HTERT RPE-1 (cell line): ENCODE measurements around the gene LRIG3.
"Not testable (repeated sequence)": the region's sequence is repeated elsewhere in the genome, so short reads cannot be mapped to it uniquely, and the experiment has no call there.

ENCODE experiments used
- in situ Hi-C: fragments of 300-500 bp; cut with MboI; formaldehyde crosslinking; loops from 4 replicates; pipeline ENCODE4 v1.14.3; 2020; ENCODE audit warnings: low sequenced_read_pairs

Gene LRIG3, protein sequence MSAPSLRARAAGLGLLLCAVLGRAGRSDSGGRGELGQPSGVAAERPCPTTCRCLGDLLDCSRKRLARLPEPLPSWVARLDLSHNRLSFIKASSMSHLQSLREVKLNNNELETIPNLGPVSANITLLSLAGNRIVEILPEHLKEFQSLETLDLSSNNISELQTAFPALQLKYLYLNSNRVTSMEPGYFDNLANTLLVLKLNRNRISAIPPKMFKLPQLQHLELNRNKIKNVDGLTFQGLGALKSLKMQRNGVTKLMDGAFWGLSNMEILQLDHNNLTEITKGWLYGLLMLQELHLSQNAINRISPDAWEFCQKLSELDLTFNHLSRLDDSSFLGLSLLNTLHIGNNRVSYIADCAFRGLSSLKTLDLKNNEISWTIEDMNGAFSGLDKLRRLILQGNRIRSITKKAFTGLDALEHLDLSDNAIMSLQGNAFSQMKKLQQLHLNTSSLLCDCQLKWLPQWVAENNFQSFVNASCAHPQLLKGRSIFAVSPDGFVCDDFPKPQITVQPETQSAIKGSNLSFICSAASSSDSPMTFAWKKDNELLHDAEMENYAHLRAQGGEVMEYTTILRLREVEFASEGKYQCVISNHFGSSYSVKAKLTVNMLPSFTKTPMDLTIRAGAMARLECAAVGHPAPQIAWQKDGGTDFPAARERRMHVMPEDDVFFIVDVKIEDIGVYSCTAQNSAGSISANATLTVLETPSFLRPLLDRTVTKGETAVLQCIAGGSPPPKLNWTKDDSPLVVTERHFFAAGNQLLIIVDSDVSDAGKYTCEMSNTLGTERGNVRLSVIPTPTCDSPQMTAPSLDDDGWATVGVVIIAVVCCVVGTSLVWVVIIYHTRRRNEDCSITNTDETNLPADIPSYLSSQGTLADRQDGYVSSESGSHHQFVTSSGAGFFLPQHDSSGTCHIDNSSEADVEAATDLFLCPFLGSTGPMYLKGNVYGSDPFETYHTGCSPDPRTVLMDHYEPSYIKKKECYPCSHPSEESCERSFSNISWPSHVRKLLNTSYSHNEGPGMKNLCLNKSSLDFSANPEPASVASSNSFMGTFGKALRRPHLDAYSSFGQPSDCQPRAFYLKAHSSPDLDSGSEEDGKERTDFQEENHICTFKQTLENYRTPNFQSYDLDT

DNA sequence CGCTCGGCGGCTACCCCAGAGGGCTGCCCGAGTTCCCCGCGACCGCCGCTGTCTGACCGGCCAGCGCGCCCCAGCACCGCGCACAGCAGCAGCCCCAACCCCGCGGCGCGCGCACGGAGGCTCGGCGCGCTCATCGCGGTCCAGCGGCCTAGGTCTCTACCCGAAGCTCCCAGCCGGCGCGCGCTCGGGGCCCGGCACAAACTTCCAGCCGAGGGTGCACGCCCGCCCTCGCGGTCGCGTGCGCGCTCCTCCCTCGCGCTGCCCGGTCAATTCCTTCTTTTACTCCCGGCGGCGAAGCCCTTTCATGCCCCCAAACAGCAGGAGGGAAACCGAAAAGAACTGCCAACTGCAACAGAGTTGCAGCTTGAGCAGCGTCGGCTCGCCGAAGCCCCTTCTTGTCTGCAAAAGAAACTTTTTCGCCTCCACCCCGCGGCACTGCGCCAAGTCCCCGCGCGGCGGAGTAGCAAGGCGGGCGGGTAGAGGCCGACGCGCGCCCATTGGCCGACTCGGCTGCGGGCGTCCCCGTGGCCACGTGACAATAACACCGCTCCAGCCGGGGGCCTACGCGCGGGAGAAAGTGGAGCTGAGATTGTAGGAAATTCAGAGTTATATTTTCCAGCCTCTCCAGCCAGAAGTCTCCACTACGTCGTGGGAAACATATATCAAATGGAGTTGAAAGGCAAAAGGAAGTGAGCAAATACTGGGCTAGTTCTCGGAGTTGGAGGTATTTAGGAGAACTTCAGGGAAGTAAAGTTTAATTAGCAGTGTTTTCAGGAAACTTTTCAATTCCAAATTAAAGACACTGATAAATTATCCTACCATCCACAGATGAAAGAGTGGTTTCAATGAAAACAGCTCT, at the start of gene LRIG3:
TSS of gene LRIG3 (minus strand) at position 403 of the 859 bp plus-strand sequence. CDS start at position 134, 269 bp downstream.
- in situ Hi-C loops, result no loop called here

DNA sequence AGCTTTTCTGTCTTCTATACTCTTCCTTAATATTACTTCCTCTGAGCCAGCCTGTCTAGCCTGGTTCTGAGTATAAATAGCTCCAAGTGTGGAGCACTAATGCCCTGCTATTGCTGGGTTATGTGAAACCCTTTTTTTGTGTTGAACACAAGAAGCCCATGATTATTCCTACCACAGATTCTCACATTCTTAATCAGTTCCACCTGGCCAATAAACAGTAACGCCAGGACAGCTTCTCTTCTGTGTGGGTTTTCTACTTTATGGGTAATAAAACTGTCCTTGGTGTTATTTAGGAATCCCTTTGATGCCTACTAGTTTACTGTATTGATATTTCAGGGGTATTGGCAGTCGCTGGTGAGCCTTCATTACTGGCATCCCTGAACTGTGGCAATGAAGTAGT, 48.9 kb upstream of the LRIG3 start:
- in situ Hi-C loops, result no loop called here

- in situ Hi-C loops, result no loop called here
Observed at GRCh38 chr12:58967561-58967960, 47.3 kb upstream of the LRIG3 start.

- in situ Hi-C loops, result no loop called here
Observed at GRCh38 chr12:58966939-58967338, 46.6 kb upstream of the LRIG3 start.

DNA sequence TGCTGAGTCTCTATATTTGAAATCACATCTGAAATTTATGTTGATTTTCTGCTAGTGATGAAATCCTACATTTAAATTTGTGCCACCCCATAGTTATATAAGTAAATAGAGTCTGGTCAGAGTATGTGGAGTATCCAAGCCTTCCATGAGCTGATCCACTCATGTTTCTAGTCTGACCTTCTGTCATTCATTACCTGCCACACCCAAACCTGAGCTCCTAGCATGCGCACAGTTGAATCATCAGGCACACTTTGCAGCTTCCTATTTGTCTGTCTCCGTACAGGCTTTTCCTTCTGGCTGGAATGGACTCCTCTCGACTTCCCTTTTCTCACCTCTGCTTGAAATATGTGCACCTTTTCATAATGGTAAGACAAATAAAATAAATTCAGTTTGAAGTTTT, 45.3 kb upstream of the LRIG3 start:
- in situ Hi-C loops, result no loop called here

GRCh38 chr12:58963844-58964243, 43.5 kb upstream of the LRIG3 start:
- in situ Hi-C loops, result no loop called here

GRCh38 chr12:58961906-58962305, 41.6 kb upstream of the LRIG3 start:
- in situ Hi-C loops, result no loop called here

DNA sequence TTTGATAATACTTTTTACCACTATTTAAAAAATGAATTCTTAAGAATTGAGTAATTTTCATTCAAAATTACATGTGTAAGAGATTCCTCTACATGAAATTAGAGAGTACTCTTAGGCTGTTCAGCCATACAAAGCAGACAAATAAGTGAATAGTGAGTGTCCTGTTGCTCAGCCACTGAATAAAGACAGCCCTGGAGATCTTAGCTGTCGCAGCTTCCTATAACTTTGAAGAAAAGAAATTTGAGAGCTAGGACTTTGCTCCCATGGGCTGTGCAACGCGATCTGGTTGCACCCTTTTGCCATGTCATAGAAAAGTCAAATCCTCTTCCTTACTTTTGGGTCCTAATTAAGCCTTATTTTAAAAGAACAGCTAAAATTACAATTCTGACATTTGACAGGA, 40.9 kb upstream of the LRIG3 start:
- in situ Hi-C loops, result no loop called here

GRCh38 chr12:58959639-58960300, 39.5 kb upstream of the LRIG3 start:
- in situ Hi-C loops, result no loop called here

GRCh38 chr12:58957298-58957697, 37.0 kb upstream of the LRIG3 start:
- in situ Hi-C loops, result no loop called here

GRCh38 chr12:58955849-58956248, 35.5 kb upstream of the LRIG3 start:
- in situ Hi-C loops, result no loop called here

DNA sequence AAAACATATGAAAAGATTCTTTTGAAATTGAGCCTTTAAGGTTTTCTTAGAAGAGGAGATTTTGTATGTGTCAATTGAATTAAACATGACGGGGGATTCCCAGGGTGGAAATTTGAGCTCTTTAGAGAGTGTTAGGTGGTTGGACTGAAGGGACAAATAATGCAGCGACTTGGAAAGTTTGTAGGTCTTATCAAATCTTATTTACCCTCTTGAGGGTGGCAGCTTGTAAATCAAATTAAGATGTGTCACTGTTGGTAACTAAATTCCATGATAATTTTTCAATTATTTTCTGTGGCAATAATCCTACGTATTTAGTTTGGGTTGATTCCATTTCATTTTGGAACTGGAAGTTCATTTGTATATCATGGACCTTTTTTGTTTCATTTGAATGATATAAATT, 33.7 kb upstream of the LRIG3 start:
- in situ Hi-C loops, result no loop called here

DNA sequence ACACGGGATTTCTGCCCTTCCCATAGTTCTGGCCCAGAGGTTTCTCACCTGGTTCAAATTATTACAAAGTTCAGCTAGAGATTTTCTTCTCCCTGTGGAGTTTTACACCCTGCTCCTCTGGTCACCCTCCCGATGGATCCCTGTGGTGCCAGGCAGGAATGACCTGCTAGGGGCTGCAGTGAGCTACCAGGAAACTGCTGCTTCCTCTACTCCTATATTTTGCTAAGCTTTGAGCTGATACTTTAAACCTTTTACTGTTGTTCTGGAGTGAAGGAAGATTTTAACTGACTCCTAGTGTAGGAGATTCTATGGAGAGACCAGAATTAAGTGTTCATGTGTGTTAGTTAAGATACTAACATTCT, 30.4 kb upstream of the LRIG3 start:
- in situ Hi-C loops, result no loop called here

DNA sequence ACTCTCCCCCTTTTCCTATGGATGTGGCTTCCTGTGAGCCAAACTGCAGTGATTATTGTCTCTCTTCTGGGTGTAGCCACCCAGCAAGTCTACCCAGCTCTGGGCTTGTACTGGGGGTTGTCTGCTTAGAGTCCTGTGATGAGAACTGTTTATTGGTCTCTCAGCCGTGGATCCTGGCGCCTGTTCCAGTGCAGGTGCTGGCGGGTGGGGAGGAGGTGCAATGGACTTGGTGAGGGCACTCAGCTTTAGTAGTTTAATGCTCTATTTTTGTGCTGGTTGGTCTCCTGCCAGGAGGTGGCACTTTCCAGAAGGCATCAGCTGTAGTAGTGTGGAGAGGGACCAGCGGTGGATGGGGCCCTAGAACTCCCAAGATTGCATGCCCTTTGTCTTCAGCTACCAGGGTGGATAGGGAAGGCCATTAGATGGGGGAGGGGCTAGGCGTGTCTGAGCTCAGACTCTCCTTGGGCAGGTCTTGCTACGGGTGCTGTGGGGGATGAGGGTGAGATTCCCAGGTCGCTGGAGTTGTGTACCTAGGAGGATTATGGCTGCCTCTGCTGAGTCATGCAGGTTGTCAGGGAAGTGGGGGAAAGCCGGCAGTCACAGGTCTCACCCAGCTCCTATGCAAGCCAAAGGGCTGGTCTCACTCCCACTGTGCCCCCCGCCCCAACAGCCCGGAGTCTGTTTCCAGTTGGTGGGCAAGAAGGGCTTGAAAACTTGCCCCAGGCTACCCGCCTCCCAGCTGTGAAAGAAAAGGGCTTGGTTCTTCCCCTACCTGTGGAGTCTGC, 29.8 kb upstream of the LRIG3 start:
- in situ Hi-C loops, result not testable (repeated sequence)

- in situ Hi-C loops, result no loop called here
Observed at GRCh38 chr12:58943079-58943478, 22.8 kb upstream of the LRIG3 start.

- in situ Hi-C loops, result no loop called here
Observed at GRCh38 chr12:58942345-58942744, 22.0 kb upstream of the LRIG3 start.

GRCh38 chr12:58939399-58940100, 19.2 kb upstream of the LRIG3 start:
- in situ Hi-C loops, result no loop called here

DNA sequence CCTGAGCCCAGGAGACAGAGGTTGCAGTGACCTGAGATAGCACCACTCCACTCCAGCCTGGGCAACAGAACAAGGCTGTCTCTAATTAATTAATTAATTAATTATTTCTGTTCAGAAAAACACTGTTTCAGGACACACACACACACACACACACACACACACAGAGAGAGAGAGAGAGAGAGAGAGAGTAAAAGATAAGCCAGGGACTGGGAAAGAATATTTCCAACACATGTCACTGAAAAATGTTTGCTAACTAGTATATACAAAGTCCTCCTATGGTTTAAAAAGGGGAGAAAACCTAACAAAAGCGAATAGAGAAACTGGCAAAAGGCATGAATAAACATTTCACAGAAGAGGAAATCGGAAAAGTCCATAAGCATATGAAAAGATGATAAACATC, 18.1 kb upstream of the LRIG3 start:
- in situ Hi-C loops, result no loop called here

DNA sequence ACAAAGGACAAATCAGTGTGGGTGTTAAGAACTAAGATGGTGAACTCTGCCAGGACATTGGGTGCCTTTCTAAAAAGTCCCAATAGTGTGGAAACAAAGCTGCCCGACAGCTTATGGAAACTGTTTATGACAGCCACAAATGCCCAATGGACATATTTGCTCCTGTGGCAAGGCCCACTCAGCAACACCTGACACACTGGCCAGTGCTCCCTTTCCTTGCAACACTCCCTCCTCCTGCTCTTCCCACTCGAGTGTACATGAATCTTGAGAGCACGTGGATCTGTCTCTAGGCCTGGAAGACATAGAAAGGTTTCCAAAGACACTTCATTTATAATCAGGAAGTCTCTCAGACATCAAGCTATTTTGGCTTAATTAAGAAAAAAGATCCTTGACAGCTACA, 14.2 kb upstream of the LRIG3 start:
- in situ Hi-C loops, result no loop called here
